Measurements from ENCODE around the gene HUS1B.

Gene HUS1B

DNA sequence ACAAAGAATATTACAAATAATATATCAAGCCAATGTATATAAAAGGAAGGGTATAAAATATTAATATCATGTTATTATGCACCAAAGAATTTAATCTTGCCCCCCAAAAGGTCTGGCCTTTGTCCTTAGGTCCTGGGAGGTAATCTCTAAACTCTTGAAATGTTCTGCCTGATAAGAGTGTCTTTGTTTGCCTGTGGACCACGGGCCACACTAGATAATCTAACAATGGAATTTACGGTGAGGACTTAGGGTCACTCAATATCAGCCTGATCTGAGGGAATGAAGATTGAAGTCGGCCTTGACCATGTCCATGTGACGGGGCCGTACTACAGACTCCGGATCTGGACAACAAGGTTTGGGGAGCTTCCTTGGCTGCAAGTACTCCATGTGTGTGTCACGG is 42.9 kb downstream of the HUS1B start:
- DNase-seq (ENCODE audit: low read depth) = no peak
- TF ChIP-seq, protein P1, sequence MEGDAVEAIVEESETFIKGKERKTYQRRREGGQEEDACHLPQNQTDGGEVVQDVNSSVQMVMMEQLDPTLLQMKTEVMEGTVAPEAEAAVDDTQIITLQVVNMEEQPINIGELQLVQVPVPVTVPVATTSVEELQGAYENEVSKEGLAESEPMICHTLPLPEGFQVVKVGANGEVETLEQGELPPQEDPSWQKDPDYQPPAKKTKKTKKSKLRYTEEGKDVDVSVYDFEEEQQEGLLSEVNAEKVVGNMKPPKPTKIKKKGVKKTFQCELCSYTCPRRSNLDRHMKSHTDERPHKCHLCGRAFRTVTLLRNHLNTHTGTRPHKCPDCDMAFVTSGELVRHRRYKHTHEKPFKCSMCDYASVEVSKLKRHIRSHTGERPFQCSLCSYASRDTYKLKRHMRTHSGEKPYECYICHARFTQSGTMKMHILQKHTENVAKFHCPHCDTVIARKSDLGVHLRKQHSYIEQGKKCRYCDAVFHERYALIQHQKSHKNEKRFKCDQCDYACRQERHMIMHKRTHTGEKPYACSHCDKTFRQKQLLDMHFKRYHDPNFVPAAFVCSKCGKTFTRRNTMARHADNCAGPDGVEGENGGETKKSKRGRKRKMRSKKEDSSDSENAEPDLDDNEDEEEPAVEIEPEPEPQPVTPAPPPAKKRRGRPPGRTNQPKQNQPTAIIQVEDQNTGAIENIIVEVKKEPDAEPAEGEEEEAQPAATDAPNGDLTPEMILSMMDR (IDR thresholded peaks at IDR 0.05; ENCODE audit: low read length, missing control alignments) = no peak
- no peak overlapping the region for H3K4me3 ChIP-seq (replicated peaks; ENCODE audit: low read depth, low read length)

GRCh38 chr6:611928-612327 is 45.0 kb downstream of the HUS1B start:
- TF ChIP-seq, protein P1 (IDR thresholded peaks at IDR 0.05; ENCODE audit: low read length, missing control alignments) = no peak
- DNase-seq (ENCODE audit: low read depth) = no peak
- H3K4me3 ChIP-seq (replicated peaks; ENCODE audit: low read depth, low read length) = no peak overlapping the region

DNA sequence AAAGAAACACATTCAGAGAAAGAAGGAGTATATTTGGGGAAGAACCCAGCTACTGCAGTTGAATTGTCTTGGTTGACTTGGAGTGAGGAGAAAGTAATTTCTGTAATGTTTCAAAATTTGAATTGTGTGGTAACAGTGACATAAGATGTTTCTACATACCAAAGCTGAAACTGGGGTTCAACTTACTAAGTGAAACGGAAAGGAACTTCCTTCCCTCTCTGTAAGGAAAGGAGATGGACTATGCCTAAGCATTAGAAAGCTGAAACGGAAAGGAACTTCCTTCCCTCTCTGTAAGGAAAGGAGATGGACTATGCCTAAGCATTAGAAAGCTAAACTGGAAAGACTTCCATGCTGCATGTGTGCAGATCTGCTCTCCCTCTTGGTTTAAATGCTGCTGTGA is 46.0 kb downstream of the HUS1B start:
- DNase-seq (ENCODE audit: low read depth) = no peak
- no peak overlapping the region for H3K4me3 ChIP-seq (replicated peaks; ENCODE audit: low read depth, low read length)

GRCh38 chr6:609905-610304 is 47.0 kb downstream of the HUS1B start:
- DNase-seq (ENCODE audit: low read depth) = no peak
- TF ChIP-seq, protein P1 (IDR thresholded peaks at IDR 0.05; ENCODE audit: low read length, missing control alignments) = no peak
- no peak overlapping the region for H3K4me3 ChIP-seq (replicated peaks; ENCODE audit: low read depth, low read length)

More for the DNA sequence above, 46.0 kb downstream of the HUS1B start:
- TF ChIP-seq, protein P1 (IDR thresholded peaks at IDR 0.05; ENCODE audit: low read length, missing control alignments) = no peak

GRCh38 chr6:606829-607379 is 50.0 kb downstream of the HUS1B start:
- no peak for DNase-seq (ENCODE audit: low read depth)
- H3K4me3 ChIP-seq (replicated peaks; ENCODE audit: low read depth, low read length) = no peak overlapping the region
- TF ChIP-seq, protein P1 (IDR thresholded peaks at IDR 0.05; ENCODE audit: low read length, missing control alignments) = no peak

Data from fibroblast of pulmonary artery (primary cell).